Stomach (tissue), 9 donors: Measurements from ENCODE around the gene PITX1. TPM values are rescaled to one million over a fixed set of nuclear protein-coding genes. Genes with fewer than 3 reads are reported as not detected.

Source experiments
- DNase-seq, 2 donors: peaks; one replicate each; pipeline versions ENCODE4 v3.0.0 to v3.0.0-alpha.2; 2013 to 2019
- H3K27ac ChIP-seq, 5 donors: fragments of 200-600 bp in 4 of 5; sonication (generic) in 4 of 5; one replicate each; pipeline ENCODE4 v1.5.1; 2013 to 2019; ENCODE audit warnings: mild to moderate bottlenecking in 1 of 5, moderate library complexity in 1 of 5
- H3K27me3 ChIP-seq, 3 donors: fragments of 200-600 bp; sonication (generic); one replicate each; pipeline ENCODE4 v1.5.1; 2017 to 2019; ENCODE audit warnings: mixed run types in 1 of 3
- H3K36me3 ChIP-seq, 4 donors: fragments of 200-600 bp; sonication (generic); 1 replicate in 3 of 4; 2 replicates in 1 of 4; pipeline ENCODE4 v1.5.1; 2016 to 2019
- H3K4me1 ChIP-seq, 4 donors: fragments of 200-600 bp; sonication (generic); one replicate each; pipeline ENCODE4 v1.5.1; 2016 to 2019
- H3K4me3 ChIP-seq, 4 donors: fragments of 200-600 bp; sonication (generic) in 3 of 4; one replicate each; pipeline ENCODE4 v1.5.1; 2016 to 2019; ENCODE audit warnings: mild to moderate bottlenecking in 1 of 4
- H3K9me3 ChIP-seq, 4 donors: fragments of 200-600 bp; sonication (generic); one replicate each; pipeline ENCODE4 v1.5.1; 2016 to 2019
- EP300 ChIP-seq: sonication (generic); formaldehyde crosslinking; IDR thresholded peaks from one replicate; pipeline ENCODE4 v1.6.1; 2017; ENCODE audit warnings: antibody characterized with exemption
- POLR2A ChIP-seq, 4 donors: fragments of 450-650 bp; IDR thresholded peaks; one replicate each; pipeline ENCODE4 v1.6.1; 2016; ENCODE audit warnings: antibody characterized with exemption in 4 of 4, control low read depth in 2 of 4, mild to moderate bottlenecking in 1 of 4, moderate library complexity in 1 of 4
- POLR2AphosphoS5 ChIP-seq, 3 donors: sonication (generic); formaldehyde crosslinking; IDR thresholded peaks; one replicate each; pipeline ENCODE4 v1.6.1; 2016; ENCODE audit warnings: antibody characterized with exemption in 3 of 3
- WGBS, 5 donors: extraction: QIAGEN DNeasy Blood & Tissue Kit in 3 of 5; methylation state at CpG; one replicate each; pipeline versions ENCODE4 v1.1.5 to v1.1.7; 2013 to 2018; 5-methylcytosine and 5-hydroxymethylcytosine counted together
- intact Hi-C: fragments of 100-400 bp; cut with DNase I; formaldehyde crosslinking; loops from one replicate; pipeline ENCODE4 v1.15.1; 2023; ENCODE audit warnings: low total_unique reads
- polyA plus RNA-seq, 3 donors: library from polyadenylated mRNA; stranded (reverse); fragments of 200-250 nt; gene quantifications; one replicate each; pipeline ENCODE4 v1.2.3, GENCODE V29; 2013
- total RNA-seq, 5 donors: library from RNA; depleted of rRNA; stranded (reverse); fragments of >200 nt; gene quantifications; one replicate each; pipeline versions ENCODE4 v1.1.0 to v1.2.3, GENCODE V29; 2014 to 2016
- TF ChIP-seq, protein P1 (sequence below), 7 experiments: fragments of 450-650 bp in 4 of 7; fragments of 200-600 bp in 3 of 7; sonication (generic) in 3 of 7; IDR thresholded peaks; one replicate each; pipeline ENCODE4 v1.5.1; 2016 to 2019; ENCODE audit warnings: antibody characterized with exemption in 7 of 7, control low read depth in 2 of 7, mild to moderate bottlenecking in 1 of 7
- donor health status: healthy with polysubstance abuse.
- donor health status: Bipolar disorder and iron deficiency.
- donor health status: healthy.

Gene PITX1
- total and polyA plus RNA-seq, 8 donors: 30.3 to 149 (median 45.6) TPM

DNA sequence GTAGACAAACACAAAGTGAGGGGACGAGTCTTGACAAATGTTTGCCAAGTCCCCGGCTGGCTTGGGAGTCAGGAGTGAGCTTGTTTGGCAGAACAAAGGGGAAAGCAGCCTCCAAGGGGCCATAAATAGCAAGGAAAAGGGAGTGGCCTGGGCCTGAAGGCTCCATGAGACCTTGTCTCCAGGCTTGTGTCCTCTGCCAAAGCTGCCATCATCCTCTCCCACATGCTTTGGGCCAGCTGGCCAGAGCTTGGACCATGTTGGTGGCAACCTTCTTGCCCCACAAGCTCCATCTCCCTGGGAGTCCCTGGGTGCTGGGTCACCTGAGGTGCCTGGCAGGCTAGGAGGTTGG lies 13.3 kb upstream of the PITX1 start:
- Histone ChIP-seq H3K9me3 (no peaks in the 10 kb centered on the region), H3K4me1 (peaks cover 0 to 21% (median 3%) of the 10 kb centered on the region in 4 donors), H3K27me3 (peaks cover 0 to 99% (median 23%) of the 10 kb centered on the region in 3 donors), H3K27ac (no peak overlapping the region), H3K4me3 (no peak overlapping the region), H3K36me3 (no peaks in the 10 kb centered on the region)
- WGBS, 5 donors: 17 to 32% (median 24%) methylated on average over 2 of the region's 2 CpGs
- TF ChIP-seq, protein P1, sequence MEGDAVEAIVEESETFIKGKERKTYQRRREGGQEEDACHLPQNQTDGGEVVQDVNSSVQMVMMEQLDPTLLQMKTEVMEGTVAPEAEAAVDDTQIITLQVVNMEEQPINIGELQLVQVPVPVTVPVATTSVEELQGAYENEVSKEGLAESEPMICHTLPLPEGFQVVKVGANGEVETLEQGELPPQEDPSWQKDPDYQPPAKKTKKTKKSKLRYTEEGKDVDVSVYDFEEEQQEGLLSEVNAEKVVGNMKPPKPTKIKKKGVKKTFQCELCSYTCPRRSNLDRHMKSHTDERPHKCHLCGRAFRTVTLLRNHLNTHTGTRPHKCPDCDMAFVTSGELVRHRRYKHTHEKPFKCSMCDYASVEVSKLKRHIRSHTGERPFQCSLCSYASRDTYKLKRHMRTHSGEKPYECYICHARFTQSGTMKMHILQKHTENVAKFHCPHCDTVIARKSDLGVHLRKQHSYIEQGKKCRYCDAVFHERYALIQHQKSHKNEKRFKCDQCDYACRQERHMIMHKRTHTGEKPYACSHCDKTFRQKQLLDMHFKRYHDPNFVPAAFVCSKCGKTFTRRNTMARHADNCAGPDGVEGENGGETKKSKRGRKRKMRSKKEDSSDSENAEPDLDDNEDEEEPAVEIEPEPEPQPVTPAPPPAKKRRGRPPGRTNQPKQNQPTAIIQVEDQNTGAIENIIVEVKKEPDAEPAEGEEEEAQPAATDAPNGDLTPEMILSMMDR (IDR thresholded peaks at IDR 0.05): no peak
- TF ChIP-seq POLR2A (IDR thresholded peaks at IDR 0.05) (no peak), POLR2AphosphoS5 (IDR thresholded peaks at IDR 0.05) (no peak), EP300 (no peak)
- DNase-seq: no peak
- intact Hi-C loops: no loop called here

GRCh38 chr5:135046661-135047346 lies 12.8 kb upstream of the PITX1 start:
- intact Hi-C loops: no loop called here
- 55 to 70% (median 64%) methylated on average over 4 to 5 of the region's 5 CpGs for WGBS, 5 donors
- no peak for DNase-seq

GRCh38 chr5:135045488-135045887 lies 11.5 kb upstream of the PITX1 start:
- no peak for DNase-seq
- no peak for TF ChIP-seq POLR2A (IDR thresholded peaks at IDR 0.05)

More at GRCh38 chr5:135046661-135047346, 12.8 kb upstream of the PITX1 start:
- Histone ChIP-seq H3K9me3 (no peaks in the 10 kb centered on the region), H3K27me3 (peaks cover 0 to 99% (median 23%) of the 10 kb centered on the region in 3 donors), H3K27ac (no peak overlapping the region), H3K4me1 (peaks cover 0 to 21% (median 3%) of the 10 kb centered on the region in 4 donors), H3K4me3 (no peak overlapping the region), H3K36me3 (no peaks in the 10 kb centered on the region)
- TF ChIP-seq POLR2AphosphoS5 (IDR thresholded peaks at IDR 0.05) (no peak), POLR2A (IDR thresholded peaks at IDR 0.05) (no peak), EP300 (no peak)
- TF ChIP-seq, protein P1 (IDR thresholded peaks at IDR 0.05): no peak

DNA sequence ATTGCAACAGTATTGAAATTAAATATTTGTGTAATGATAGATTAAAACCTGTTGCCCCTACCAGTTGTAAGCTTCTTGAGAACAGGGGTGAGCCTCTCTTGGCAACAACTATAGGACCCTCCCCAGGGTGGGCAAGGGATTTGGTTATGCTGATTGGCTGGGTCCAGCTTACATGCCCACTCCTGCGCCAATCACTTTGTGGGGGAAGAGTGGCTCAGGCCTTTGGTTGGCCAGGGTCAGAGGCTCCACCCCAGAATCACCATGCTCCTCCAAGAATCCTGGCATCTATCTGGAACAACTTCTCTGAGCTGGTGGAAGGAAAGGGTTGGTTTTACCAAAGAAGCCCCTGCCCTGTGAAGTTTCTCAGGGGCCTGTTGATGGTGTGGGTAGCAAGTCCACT lies 8.6 kb upstream of the PITX1 start:
- WGBS, 5 donors: 73 to 100% (median 92%) methylated on average over 1 of the region's 1 CpG
- peaks cover 7 to 99% (median 40%) of the 10 kb centered on the region in 3 donors for H3K27me3 ChIP-seq
- TF ChIP-seq POLR2A (IDR thresholded peaks at IDR 0.05) (no peak), POLR2AphosphoS5 (IDR thresholded peaks at IDR 0.05) (no peak), EP300 (no peak)
- TF ChIP-seq, protein P1 (IDR thresholded peaks at IDR 0.05): no peak
- no peaks in the 10 kb centered on the region for H3K36me3 ChIP-seq
- no peak overlapping the region for H3K4me3 ChIP-seq
- DNase-seq: no peak
- H3K4me1 ChIP-seq: peaks cover 21 to 45% (median 29%) of the 10 kb centered on the region in 4 donors
- H3K27ac ChIP-seq: no peak overlapping the region
- H3K9me3 ChIP-seq: no peaks in the 10 kb centered on the region
- intact Hi-C loops: no loop called here

More at GRCh38 chr5:135045488-135045887, 11.5 kb upstream of the PITX1 start:
- H3K27me3 ChIP-seq: peaks cover 2 to 99% (median 20%) of the 10 kb centered on the region in 3 donors
- no peaks in the 10 kb centered on the region for H3K36me3 ChIP-seq
- intact Hi-C loops: no loop called here
- H3K4me3 ChIP-seq: no peak overlapping the region
- H3K27ac ChIP-seq: no peak overlapping the region
- peaks cover under 1 to 28% (median 10%) of the 10 kb centered on the region in 4 donors for H3K4me1 ChIP-seq
- H3K9me3 ChIP-seq: no peaks in the 10 kb centered on the region

- no peaks in the 10 kb centered on the region for H3K9me3 ChIP-seq
- no peak overlapping the region for H3K4me3 ChIP-seq
- peaks cover 7 to 99% (median 49%) of the 10 kb centered on the region in 3 donors for H3K27me3 ChIP-seq
- TF ChIP-seq POLR2A (IDR thresholded peaks at IDR 0.05): no peak
- no peak for TF ChIP-seq EP300
- TF ChIP-seq, protein P1 (IDR thresholded peaks at IDR 0.05): no peak
- no peak for TF ChIP-seq POLR2AphosphoS5 (IDR thresholded peaks at IDR 0.05)
- H3K27ac ChIP-seq: peak overlapping the region in 2 of 5 donors; percentile 9 to 24
- 72 to 79% (median 78%) methylated on average over 3 of the region's 3 CpGs for WGBS, 5 donors
- DNase-seq: no peak
- peaks cover 21 to 39% (median 28%) of the 10 kb centered on the region in 4 donors for H3K4me1 ChIP-seq
- H3K36me3 ChIP-seq: no peaks in the 10 kb centered on the region
- intact Hi-C loops: no loop called here
These were observed 7.7 kb upstream of the PITX1 start for GRCh38 chr5:135041726-135042125.
